HT-29 (cell line): ENCODE results near the gene SH3GLB2. TPM values are rescaled to one million over a fixed set of nuclear protein-coding genes. Genes with fewer than 3 reads are reported as not detected.
"Not testable (repeated sequence)": the region's sequence is repeated elsewhere in the genome, so short reads cannot be mapped to it uniquely, and the experiment has no call there.

Experiments used
- DNase-seq: peaks from one replicate; pipeline ENCODE4 v3.0.0-alpha.2; 2015; ENCODE audit warnings: low spot score
- total RNA-seq: library from RNA; depleted of rRNA; stranded (reverse); fragments of >200 nt; shearing (Covaris generic); gene quantifications from 2 replicates; pipeline ENCODE4 v1.2.3, GENCODE V29; 2014; rRNA removed

SH3GLB2 gene
- total RNA-seq, 1 experiment from 2014 or later: 146 TPM

- DNase-seq: no peak
These were observed 26.4 kb downstream of the SH3GLB2 start for GRCh38 chr9:129001504-129002325.

- no peak for DNase-seq
These were observed 28.4 kb downstream of the SH3GLB2 start for GRCh38 chr9:128999581-129000206.

- DNase-seq: no peak
These were observed 29.7 kb downstream of the SH3GLB2 start for GRCh38 chr9:128998462-128998861.

GRCh38 chr9:128995791-128996190 lies 32.3 kb downstream of the SH3GLB2 start:
- DNase-seq: no peak

GRCh38 chr9:128992995-128993394 lies 35.1 kb downstream of the SH3GLB2 start:
- peak; percentile 44 for DNase-seq

- no peak for DNase-seq
These were observed 40.3 kb downstream of the SH3GLB2 start for GRCh38 chr9:128987805-128988204.

GRCh38 chr9:128986671-128987070 lies 41.5 kb downstream of the SH3GLB2 start:
- no peak for DNase-seq

- no peak for DNase-seq
These were observed 44.6 kb downstream of the SH3GLB2 start for GRCh38 chr9:128983536-128983935.

GRCh38 chr9:128979111-128979510 lies 49.0 kb downstream of the SH3GLB2 start:
- no peak for DNase-seq

GRCh38 chr9:128972956-128973355 lies 55.2 kb downstream of the SH3GLB2 start:
- DNase-seq: no peak

- no peak for DNase-seq
These were observed 58.6 kb downstream of the SH3GLB2 start for GRCh38 chr9:128969491-128969890.

GRCh38 chr9:128961403-128961802 lies 66.7 kb downstream of the SH3GLB2 start:
- DNase-seq: not testable (repeated sequence)

Other genes with a start within 250 kb of the SH3GLB2 start
- gene TBC1D13, start 241.1 kb downstream of the SH3GLB2 start, total RNA-seq: 24.0 and 25.4 TPM in 2 replicates
- gene ENDOG, start 209.8 kb downstream of the SH3GLB2 start, total RNA-seq: 52.1 and 70.8 TPM in 2 replicates
- gene SPOUT1, start 198.5 kb downstream of the SH3GLB2 start, total RNA-seq: 97.6 and 121 TPM in 2 replicates
- gene KYAT1, start 146.4 kb downstream of the SH3GLB2 start, total RNA-seq: 10.4 and 11.8 TPM in 2 replicates
- gene LRRC8A, start 146.2 kb downstream of the SH3GLB2 start, total RNA-seq: 39.5 and 43.2 TPM in 2 replicates
- gene PHYHD1, start 107.3 kb downstream of the SH3GLB2 start, total RNA-seq: not detected in 2 replicates
- gene DOLK, start 80.7 kb downstream of the SH3GLB2 start, total RNA-seq: 27.6 and 29.0 TPM in 2 replicates
- gene NUP188, start 80.6 kb downstream of the SH3GLB2 start, total RNA-seq: 55.8 and 75.5 TPM in 2 replicates
- 64.8 and 66.6 TPM in 2 replicates for gene MIGA2, start 8.3 kb upstream of the SH3GLB2 start, total RNA-seq
- gene DOLPP1, start 52.8 kb upstream of the SH3GLB2 start, total RNA-seq: 45.4 and 50.8 TPM in 2 replicates
- 37.4 and 43.7 TPM in 2 replicates for gene CRAT, start 82.5 kb upstream of the SH3GLB2 start, total RNA-seq
- 206 and 210 TPM in 2 replicates for gene PTPA, start 83.1 kb upstream of the SH3GLB2 start, total RNA-seq
- gene IER5L, start 149.9 kb upstream of the SH3GLB2 start, total RNA-seq: 68.5 and 77.2 TPM in 2 replicates